ENCODE data around the gene CEP164. TPM values are rescaled to one million over a fixed set of nuclear protein-coding genes. Genes with fewer than 3 reads are reported as not detected.

Gene CEP164
- total RNA-seq, 1 donor from 2014 or later: 28.8 TPM

- no peak for DNase-seq (ENCODE audit: low read depth, low spot score)
Observed at GRCh38 chr11:117419482-117420142, 92.0 kb downstream of the CEP164 start.

- DNase-seq (ENCODE audit: low read depth, low spot score): no peak
Observed at GRCh38 chr11:117420143-117420485, 92.5 kb downstream of the CEP164 start.

GRCh38 chr11:117420598-117420997, 92.9 kb downstream of the CEP164 start:
- DNase-seq (ENCODE audit: low read depth, low spot score): no peak

- no peak for DNase-seq (ENCODE audit: low read depth, low spot score)
Observed at GRCh38 chr11:117421041-117421440, 93.4 kb downstream of the CEP164 start.

- DNase-seq (ENCODE audit: low read depth, low spot score): no peak
Observed at GRCh38 chr11:117421476-117421875, 93.8 kb downstream of the CEP164 start.

- no peak for DNase-seq (ENCODE audit: low read depth, low spot score)
Observed at GRCh38 chr11:117423046-117423575, 95.5 kb downstream of the CEP164 start.

- no peak for DNase-seq (ENCODE audit: low read depth, low spot score)
Observed at GRCh38 chr11:117424781-117425180, 97.1 kb downstream of the CEP164 start.

- no peak for DNase-seq (ENCODE audit: low read depth, low spot score)
Observed at GRCh38 chr11:117425679-117426296, 98.1 kb downstream of the CEP164 start.

- DNase-seq (ENCODE audit: low read depth, low spot score): peak; percentile 11
Observed at GRCh38 chr11:117426297-117426685, 98.6 kb downstream of the CEP164 start.

- no peak for DNase-seq (ENCODE audit: low read depth, low spot score)
Observed at GRCh38 chr11:117426941-117427340, 99.3 kb downstream of the CEP164 start.

GRCh38 chr11:117427356-117427874, 99.8 kb downstream of the CEP164 start:
- DNase-seq (ENCODE audit: low read depth, low spot score): no peak

GRCh38 chr11:117428186-117428855, 100.7 kb downstream of the CEP164 start:
- no peak for DNase-seq (ENCODE audit: low read depth, low spot score)

- no peak for DNase-seq (ENCODE audit: low read depth, low spot score)
Observed at GRCh38 chr11:117428856-117429229, 101.2 kb downstream of the CEP164 start.

GRCh38 chr11:117430293-117430955, 102.8 kb downstream of the CEP164 start:
- DNase-seq (ENCODE audit: low read depth, low spot score): no peak

- no peak for DNase-seq (ENCODE audit: low read depth, low spot score)
Observed at GRCh38 chr11:117431436-117431835, 103.8 kb downstream of the CEP164 start.

GRCh38 chr11:117433717-117434116, 106.1 kb downstream of the CEP164 start:
- DNase-seq (ENCODE audit: low read depth, low spot score): no peak

GRCh38 chr11:117434481-117434880, 106.8 kb downstream of the CEP164 start:
- DNase-seq (ENCODE audit: low read depth, low spot score): no peak

GRCh38 chr11:117435326-117435725, 107.7 kb downstream of the CEP164 start:
- DNase-seq (ENCODE audit: low read depth, low spot score): no peak

- no peak for DNase-seq (ENCODE audit: low read depth, low spot score)
Observed at GRCh38 chr11:117437041-117437790, 109.6 kb downstream of the CEP164 start.

GRCh38 chr11:117437791-117438130, 110.1 kb downstream of the CEP164 start:
- DNase-seq (ENCODE audit: low read depth, low spot score): no peak

GRCh38 chr11:117438371-117439000, 110.8 kb downstream of the CEP164 start:
- DNase-seq (ENCODE audit: low read depth, low spot score): no peak
